ENCODE data around the gene GAB1.
A peak's percentile ranks its signal among the peaks of the same experiment; 100 is the strongest.

The GAB1 gene

GRCh38 chr4:143336781-143337599 lies at the start of gene GAB1:
Gene GAB1 (plus strand): TSS chr4:143336876. CDS start chr4:143337189, 313 bp downstream.
- peak; percentile 78 for DNase-seq (ENCODE audit: low read depth)
- peak; percentile 21 for TF ChIP-seq CTCF (conservative IDR thresholded peaks at IDR 0.05; ENCODE audit: low read depth, low read length)
- peak within 1 kb of the TSS; percentile 91 for H3K4me3 ChIP-seq (ENCODE audit: low read depth, low read length)

- no peak overlapping the region for H3K4me3 ChIP-seq (ENCODE audit: low read depth, low read length)
- TF ChIP-seq CTCF (conservative IDR thresholded peaks at IDR 0.05; ENCODE audit: low read depth, low read length), result no peak
- no peak for DNase-seq (ENCODE audit: low read depth)
Measured at GRCh38 chr4:143287572-143287923, 49.1 kb upstream of the GAB1 start.

- no peak for TF ChIP-seq CTCF (conservative IDR thresholded peaks at IDR 0.05; ENCODE audit: low read depth, low read length)
- no peak overlapping the region for H3K4me3 ChIP-seq (ENCODE audit: low read depth, low read length)
- DNase-seq (ENCODE audit: low read depth), result no peak
Measured at GRCh38 chr4:143288171-143288570, 48.5 kb upstream of the GAB1 start.

- no peak overlapping the region for H3K4me3 ChIP-seq (ENCODE audit: low read depth, low read length)
- no peak for TF ChIP-seq CTCF (conservative IDR thresholded peaks at IDR 0.05; ENCODE audit: low read depth, low read length)
- DNase-seq (ENCODE audit: low read depth), result no peak
Measured at GRCh38 chr4:143289370-143289769, 47.3 kb upstream of the GAB1 start.

GRCh38 chr4:143291314-143291713 lies 45.4 kb upstream of the GAB1 start:
- TF ChIP-seq CTCF (conservative IDR thresholded peaks at IDR 0.05; ENCODE audit: low read depth, low read length), result no peak
- no peak overlapping the region for H3K4me3 ChIP-seq (ENCODE audit: low read depth, low read length)
- DNase-seq (ENCODE audit: low read depth), result no peak

- TF ChIP-seq CTCF (conservative IDR thresholded peaks at IDR 0.05; ENCODE audit: low read depth, low read length), result no peak
- H3K4me3 ChIP-seq (ENCODE audit: low read depth, low read length), result no peak overlapping the region
- no peak for DNase-seq (ENCODE audit: low read depth)
Measured at GRCh38 chr4:143292858-143293257, 43.8 kb upstream of the GAB1 start.

GRCh38 chr4:143294310-143294709 lies 42.4 kb upstream of the GAB1 start:
- no peak overlapping the region for H3K4me3 ChIP-seq (ENCODE audit: low read depth, low read length)
- TF ChIP-seq CTCF (conservative IDR thresholded peaks at IDR 0.05; ENCODE audit: low read depth, low read length), result no peak
- DNase-seq (ENCODE audit: low read depth), result no peak

Data from choroid plexus epithelial cell (primary cell).